GM18909 (cell line): ENCODE measurements around the gene FKBP11.
"Not testable (repeated sequence)": the region's sequence is repeated elsewhere in the genome, so short reads cannot be mapped to it uniquely, and the experiment has no call there.

Experiments
- ATAC-seq: cut with Tn5 transposase; IDR thresholded peaks from one replicate; pipeline ENCODE4 v1.9.1; 2021; ENCODE audit warnings: mild to moderate bottlenecking; ENCODE audit not compliant: unreplicated experiment, poor library complexity

The FKBP11 gene

GRCh38 chr12:48917857-48918537 is 7.3 kb downstream of the FKBP11 start:
- no peak for ATAC-seq

DNA sequence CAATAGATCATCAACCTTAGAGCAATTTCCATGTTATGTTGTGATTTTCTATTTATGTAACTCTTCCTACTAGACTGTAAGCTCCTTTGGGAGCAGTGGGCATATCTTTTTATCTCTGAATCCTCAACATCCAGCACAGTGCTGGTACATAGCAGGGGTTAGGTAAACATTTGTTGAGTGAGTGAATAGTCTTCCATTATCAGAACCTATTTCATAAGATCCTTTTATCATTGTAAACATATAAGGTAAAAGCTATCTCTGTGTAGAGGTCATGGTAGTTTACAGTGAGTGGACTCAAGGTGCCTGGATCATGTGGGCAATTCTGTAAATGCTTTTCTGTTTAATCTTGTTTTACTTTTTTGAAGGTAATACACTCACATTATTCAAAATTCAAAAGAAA is 15.1 kb downstream of the FKBP11 start:
- ATAC-seq, result no peak

GRCh38 chr12:48909698-48910097 is 15.6 kb downstream of the FKBP11 start:
- not testable (repeated sequence) for ATAC-seq

- no peak for ATAC-seq
Measured at GRCh38 chr12:48907245-48907644, 18.0 kb downstream of the FKBP11 start.

- peak; percentile 82 for ATAC-seq
Measured at GRCh38 chr12:48903982-48904411, 21.3 kb downstream of the FKBP11 start.

DNA sequence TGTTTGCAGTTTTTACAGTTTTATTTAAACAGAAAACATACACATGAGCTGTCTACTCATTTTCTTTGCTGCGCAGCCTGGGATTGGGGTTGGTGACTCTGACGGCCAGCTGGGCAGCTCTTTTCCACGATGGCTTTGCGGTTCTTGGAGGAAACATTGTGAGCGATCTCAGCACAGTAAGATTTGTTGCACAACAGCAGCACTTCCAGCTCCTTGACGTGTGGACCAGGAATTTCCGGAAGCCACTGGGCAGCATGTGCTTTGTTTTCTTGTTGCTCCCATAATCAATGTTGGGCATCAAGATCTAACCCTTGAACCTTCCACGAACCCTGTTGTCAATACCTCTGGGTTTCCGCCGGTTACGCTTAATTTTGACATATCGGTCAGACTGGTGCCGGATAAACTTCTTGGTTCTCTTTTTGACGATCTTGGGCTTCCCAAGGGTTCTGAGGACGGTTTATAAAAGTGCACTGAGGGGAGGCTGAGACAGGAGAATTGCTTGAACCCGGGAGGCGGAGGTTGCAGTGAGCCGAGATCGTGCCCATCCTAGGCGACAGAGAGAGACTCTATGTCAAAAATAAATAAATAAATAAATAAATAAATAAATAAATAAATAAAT is 21.8 kb downstream of the FKBP11 start:
- ATAC-seq, result no peak

GRCh38 chr12:48901278-48901677 is 24.0 kb downstream of the FKBP11 start:
- ATAC-seq, result no peak

GRCh38 chr12:48899651-48900050 is 25.6 kb downstream of the FKBP11 start:
- ATAC-seq, result no peak

- no peak for ATAC-seq
Measured at GRCh38 chr12:48894271-48894670, 31.0 kb downstream of the FKBP11 start.

- peak; percentile 60 for ATAC-seq
Measured at GRCh38 chr12:48890657-48891418, 34.5 kb downstream of the FKBP11 start.

GRCh38 chr12:48889679-48890078 is 35.6 kb downstream of the FKBP11 start:
- ATAC-seq, result no peak

DNA sequence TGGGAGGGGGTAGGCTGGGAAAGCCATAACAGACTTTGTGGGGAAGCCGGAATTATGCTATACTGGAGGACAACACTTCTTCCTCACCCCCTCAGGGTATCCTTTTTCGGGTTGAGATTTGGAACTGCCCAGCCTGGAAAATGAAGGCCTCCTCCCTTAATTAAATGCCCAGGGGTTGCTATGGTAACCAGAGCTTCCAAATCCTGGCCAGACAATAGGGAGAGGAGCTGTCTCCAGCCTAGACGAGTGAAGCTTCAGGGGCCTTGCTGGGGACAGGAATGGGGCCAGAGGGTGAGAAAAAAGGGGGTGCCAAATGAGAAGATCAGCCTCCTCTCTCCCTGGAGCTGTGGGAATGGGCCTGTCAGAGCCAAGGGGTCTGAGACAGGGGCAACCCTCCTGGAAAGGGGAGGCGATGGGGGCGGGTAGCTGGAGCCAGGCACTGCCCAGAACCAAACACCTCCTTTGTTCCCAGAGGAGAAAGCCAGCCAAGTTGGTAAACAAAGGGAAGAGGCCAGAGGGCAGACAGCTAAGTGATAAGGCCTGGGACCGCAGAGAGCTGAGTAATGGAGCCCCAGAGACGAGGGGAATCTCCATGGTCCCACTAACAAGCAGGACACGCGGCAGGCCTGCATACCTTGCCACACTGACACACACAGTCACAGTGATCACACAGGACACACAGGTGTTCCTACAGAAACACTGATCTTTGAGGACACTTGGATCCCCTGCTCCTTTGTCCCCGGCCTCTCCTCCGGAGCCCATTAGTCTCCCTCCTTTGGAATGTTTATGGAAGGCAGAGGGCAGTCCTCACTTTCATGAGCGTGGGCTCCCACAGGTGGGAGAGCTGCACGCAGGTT is 41.8 kb downstream of the FKBP11 start:
- ATAC-seq, result no peak

- no peak for ATAC-seq
Measured at GRCh38 chr12:48882972-48883304, 42.4 kb downstream of the FKBP11 start.

DNA sequence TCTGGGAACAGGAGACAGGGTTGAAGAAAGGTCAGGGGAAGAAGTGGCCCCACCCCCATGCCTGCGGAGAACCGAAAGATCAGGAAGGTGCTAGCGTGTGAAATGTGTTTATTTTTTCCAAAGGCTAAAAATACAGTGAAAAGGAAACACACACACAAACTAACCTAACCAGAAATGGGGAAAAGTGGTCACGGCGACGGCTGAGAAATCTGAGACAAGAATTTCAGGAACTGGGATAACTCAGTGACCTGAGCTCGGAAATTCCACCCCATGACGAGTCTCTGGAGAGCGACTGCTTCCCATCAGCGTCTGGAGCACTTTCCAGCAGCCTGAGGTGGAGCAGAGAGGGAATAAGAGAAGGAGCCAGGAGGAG is 43.0 kb downstream of the FKBP11 start:
- ATAC-seq, result no peak

GRCh38 chr12:48881686-48882314 is 43.5 kb downstream of the FKBP11 start:
- no peak for ATAC-seq

DNA sequence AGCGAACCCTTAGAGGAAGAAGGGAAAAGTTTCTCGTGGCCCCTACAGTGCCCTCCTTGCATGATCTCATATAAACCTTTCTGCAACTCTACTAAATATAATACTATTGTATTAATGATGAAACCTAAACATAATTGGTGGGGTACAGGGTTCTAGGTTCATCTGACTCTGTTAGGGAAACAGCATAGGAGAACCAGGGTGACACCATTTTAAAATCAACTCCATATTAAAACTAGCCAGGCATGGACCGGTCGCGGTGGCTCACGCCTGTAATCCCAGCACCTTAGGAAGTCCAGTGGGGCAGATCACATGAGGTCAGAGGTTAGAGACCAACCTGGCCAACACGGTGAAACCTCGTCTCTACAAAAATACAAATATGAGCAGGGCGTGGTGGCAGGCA is 44.6 kb downstream of the FKBP11 start:
- no peak for ATAC-seq

GRCh38 chr12:48878548-48878947 is 46.7 kb downstream of the FKBP11 start:
- no peak for ATAC-seq

- no peak for ATAC-seq
Measured at GRCh38 chr12:48875944-48876515, 49.3 kb downstream of the FKBP11 start.

- ATAC-seq, result not testable (repeated sequence)
Measured at GRCh38 chr12:48873534-48873933, 51.8 kb downstream of the FKBP11 start.

GRCh38 chr12:48873096-48873495 is 52.2 kb downstream of the FKBP11 start:
- no peak for ATAC-seq
